ENCODE measurements around the gene CSNK1A1. TPM values are rescaled to one million over a fixed set of nuclear protein-coding genes. Genes with fewer than 3 reads are reported as not detected.

The CSNK1A1 gene
- total and polyA plus RNA-seq, 2 of the 4 experiments (the other 2 are of a cell fraction), result 140 to 419 TPM

DNA sequence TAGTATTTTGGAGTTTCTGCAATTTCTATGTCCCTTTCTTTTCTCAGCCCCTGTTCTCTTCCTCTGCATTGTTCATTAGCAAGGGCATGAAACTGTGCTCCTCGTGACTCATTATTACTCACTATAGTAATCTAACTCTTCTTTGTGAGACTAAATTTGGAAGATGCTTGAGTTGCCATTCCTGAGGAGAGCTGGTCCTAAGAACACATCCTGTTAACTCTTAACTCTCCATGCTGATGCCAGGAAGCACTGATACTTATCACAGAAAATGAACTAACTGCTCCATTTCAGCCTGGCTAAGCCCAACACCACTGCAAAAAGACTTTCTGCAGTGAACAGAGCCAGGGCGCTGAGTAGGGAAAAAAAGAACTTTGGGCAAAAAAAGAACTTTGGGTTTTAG, 10.6 kb upstream of the CSNK1A1 start:
- WGBS, 2 experiments (ENCODE audit: extremely low coverage in 2 of 2, insufficient read length in 1 of 2), result no CpG with 5 or more reads among the region's 2 CpGs
- Histone ChIP-seq H3K18ac (ENCODE audit: low read depth, low read length) (peak overlapping the region; percentile 99), H2BK120ac (ENCODE audit: low read depth, low read length) (peak overlapping the region; percentile 100), H4K20me1 (ENCODE audit: insufficient read depth, low read length) (no peaks in the 10 kb centered on the region), H4K91ac (ENCODE audit: insufficient read depth, low read depth, low read length) (peak overlapping the region; percentile 87), H2BK20ac (ENCODE audit: low read depth, low read length) (peak overlapping the region; percentile 100), H3K9ac (ENCODE audit: low read depth, low read length) (peak overlapping the region; percentile 80), H2BK15ac (ENCODE audit: low read depth, low read length) (peak overlapping the region; percentile 90; the same call in 2 of the 3 replicates), H3K56ac (ENCODE audit: extremely low read depth, insufficient read depth, low read length) (peak overlapping the region; percentile 98), H2AK9ac (replicated peaks; ENCODE audit: low read depth, low read length, poor library complexity) (peak overlapping the region; percentile 90), H3K14ac (replicated peaks; ENCODE audit: low read depth, low read length) (peak overlapping the region; percentile 93), H3K79me1 (ENCODE audit: low read depth in 1 of 2, low read length in 2 of 2) (peaks cover 3 to 7% of the 10 kb centered on the region in 2 experiments; a peak in 1 of 4 replicates), H2BK5ac (ENCODE audit: low read depth, low read length, poor library complexity, severe bottlenecking) (peak overlapping the region; percentile 100), H2AK5ac (ENCODE audit: low read depth, low read length) (peak overlapping the region; percentile 91), H3K4me1 (ENCODE audit: control insufficient read depth, insufficient read depth, low read length) (peaks cover 14% of the 10 kb centered on the region), H4K5ac (ENCODE audit: low read depth, low read length) (peak overlapping the region; percentile 99), H3K4me2 (ENCODE audit: low read depth, low read length) (peak overlapping the region; percentile 50; the same call in 1 of the 2 replicates), H3K9me1 (ENCODE audit: insufficient read depth, low read length) (peaks cover 3% of the 10 kb centered on the region; the same call in 1 of the 2 replicates), H3K36me3 (ENCODE audit: control insufficient read depth, insufficient read depth, low read length) (no peaks in the 10 kb centered on the region), H2AFZ (replicated peaks; ENCODE audit: low read length, poor library complexity) (peak overlapping the region; percentile 64), H4K8ac (ENCODE audit: low read depth in 2 of 2, low read length in 2 of 2) (peak overlapping the region; percentile 79 to 91), H3K27ac (ENCODE audit: insufficient read depth, low read length) (peak overlapping the region; percentile 100), H3K27me3 (ENCODE audit: control insufficient read depth, insufficient read depth, low read length) (no peaks in the 10 kb centered on the region), H3K4ac (ENCODE audit: low read depth, low read length) (peak overlapping the region; percentile 95), H3K23ac (ENCODE audit: low read depth, low read length) (peak overlapping the region; percentile 94), H3K9me3 (ENCODE audit: control insufficient read depth, insufficient read depth, low read length) (no peaks in the 10 kb centered on the region), H3K4me3 (ENCODE audit: insufficient read depth, low read depth, low read length) (no peak overlapping the region)
- peak; percentile 93 for TF ChIP-seq FOS (IDR thresholded peaks at IDR 0.05; ENCODE audit: low read depth, low read length)
- no peak for TF ChIP-seq MXI1 (IDR thresholded peaks at IDR 0.05; ENCODE audit: borderline replicate concordance, low read depth, low read length)
- TF ChIP-seq RCOR1 (IDR thresholded peaks at IDR 0.05; ENCODE audit: insufficient replicate concordance, low read length), result no peak
- peak; percentile 54; the same call in 1 of the 2 replicates for TF ChIP-seq CEBPB (IDR thresholded peaks at IDR 0.05; ENCODE audit: low read depth, low read length)
- TF ChIP-seq SMC3 (IDR thresholded peaks at IDR 0.05; ENCODE audit: low read depth, low read length), result no peak
- TF ChIP-seq BHLHE40 (IDR thresholded peaks at IDR 0.05; ENCODE audit: low read depth, low read length), result 0 out of 2 replicates have a peak, but pooled peaks have one; percentile 31
- intact Hi-C loops (cut with micrococcal nuclease) (loop anchor here (1.0 to 10.0 kb wide), 6 partner anchors 11 to 827 kb away; partner anchors contain the start of genes ABLIM3, AFAP1L1 and CSNK1A1), in situ Hi-C loops (cut with MboI; ENCODE audit: low sequenced_read_pairs) (loop anchor here (5.0 to 25.0 kb wide), 3 partner anchors 125 to 400 kb away; no protein-coding TSS in a partner anchor), dilution Hi-C loops (cut with HindIII; ENCODE audit: low sequenced_read_pairs, unreplicated experiment) (no loop called here)
- ChIA-PET CTCF (interaction anchor here (0.9 to 2.5 kb wide), 5 partner anchors 92 to 195 kb away, joined by 3 to 14 read pairs (median 4); no protein-coding TSS in a partner anchor), POLR2A (ENCODE audit: unreplicated experiment) (interaction anchor here (0.9 to 2.1 kb wide), 5 partner anchors 12 to 155 kb away, joined by 3 to 11 read pairs (median 4); no protein-coding TSS in a partner anchor)
- peak; percentile 72 for ATAC-seq (ENCODE audit: low read depth)
- no TSS peak for BruUV-seq (replicated peaks)
- DNase-seq, result peak; percentile 98
